DLD1 (cell line): Measurements from ENCODE around the gene COPG2.
"Not testable (repeated sequence)": the region's sequence is repeated elsewhere in the genome, so short reads cannot be mapped to it uniquely, and the experiment has no call there.

Experiments
- in situ Hi-C: cut with HindIII; loops from 2 replicates; pipeline ENCODE4 v1.10.0; 2017; ENCODE audit warnings: low sequenced_read_pairs

COPG2 gene

GRCh38 chr7:130570144-130570543 lies 98.4 kb downstream of the COPG2 start:
- in situ Hi-C loops = not testable (repeated sequence)

GRCh38 chr7:130566898-130567280 lies 101.7 kb downstream of the COPG2 start:
- in situ Hi-C loops = no loop called here

GRCh38 chr7:130566168-130566897 lies 102.2 kb downstream of the COPG2 start:
- in situ Hi-C loops = no loop called here

GRCh38 chr7:130560972-130561371 lies 107.6 kb downstream of the COPG2 start:
- in situ Hi-C loops = no loop called here

GRCh38 chr7:130559184-130559583 lies 109.4 kb downstream of the COPG2 start:
- in situ Hi-C loops = no loop called here

- in situ Hi-C loops = no loop called here
Observed at GRCh38 chr7:130554481-130554880, 114.1 kb downstream of the COPG2 start.

- in situ Hi-C loops = no loop called here
Observed at GRCh38 chr7:130553398-130554029, 115.0 kb downstream of the COPG2 start.

- in situ Hi-C loops = no loop called here
Observed at GRCh38 chr7:130544356-130544755, 124.2 kb downstream of the COPG2 start.

- in situ Hi-C loops = no loop called here
Observed at GRCh38 chr7:130543487-130544010, 125.0 kb downstream of the COPG2 start.

- in situ Hi-C loops = not testable (repeated sequence)
Observed at GRCh38 chr7:130542297-130542696, 126.3 kb downstream of the COPG2 start.

GRCh38 chr7:130541287-130541686 lies 127.3 kb downstream of the COPG2 start:
- in situ Hi-C loops = not testable (repeated sequence)

GRCh38 chr7:130537894-130538293 lies 130.7 kb downstream of the COPG2 start:
- in situ Hi-C loops = not testable (repeated sequence)

GRCh38 chr7:130529417-130529816 lies 139.1 kb downstream of the COPG2 start:
- in situ Hi-C loops = no loop called here

- in situ Hi-C loops = not testable (repeated sequence)
Observed at GRCh38 chr7:130527752-130528355, 140.7 kb downstream of the COPG2 start.

- in situ Hi-C loops = no loop called here
Observed at GRCh38 chr7:130524628-130525027, 143.9 kb downstream of the COPG2 start.

- in situ Hi-C loops = not testable (repeated sequence)
Observed at GRCh38 chr7:130523519-130524125, 144.9 kb downstream of the COPG2 start.

GRCh38 chr7:130521258-130521951 lies 147.1 kb downstream of the COPG2 start:
- in situ Hi-C loops = no loop called here

- in situ Hi-C loops = no loop called here
Observed at GRCh38 chr7:130515315-130516040, 153.1 kb downstream of the COPG2 start.

GRCh38 chr7:130513447-130513846 lies 155.1 kb downstream of the COPG2 start:
- in situ Hi-C loops = no loop called here

- in situ Hi-C loops = not testable (repeated sequence)
Observed at GRCh38 chr7:130512038-130512437, 156.5 kb downstream of the COPG2 start.
